PFSK-1 (cell line): ENCODE measurements around the gene MYO5C.

Experiments used
- FOXP2 ChIP-seq: optimal IDR thresholded peaks from 2 replicates; pipeline ENCODE3; 2011; ENCODE audit warnings: borderline replicate concordance, control low read depth, inconsistent platforms; ENCODE audit not compliant: insufficient read depth; ENCODE audit errors: extremely low read length, extremely low read depth
- POLR2AphosphoS5 ChIP-seq: IDR thresholded peaks from 2 replicates; pipeline ENCODE4 v1.6.1; 2012; ENCODE audit warnings: low read depth, mild to moderate bottlenecking, control low read depth, low read length, moderate library complexity
- SIN3A ChIP-seq: IDR thresholded peaks from 2 replicates; pipeline ENCODE4 v1.6.1; 2012; ENCODE audit warnings: mild to moderate bottlenecking, low read length, moderate library complexity, borderline replicate concordance; ENCODE audit not compliant: insufficient read depth
- TAF1 ChIP-seq: IDR thresholded peaks from 2 replicates; pipeline ENCODE4 v1.6.1; 2012; ENCODE audit warnings: low read length, control low read depth, borderline replicate concordance; ENCODE audit not compliant: insufficient read depth
- TF ChIP-seq, protein P1 (sequence below), 2 experiments: IDR thresholded peaks; 2 replicates each; pipeline versions ENCODE4 v1.6.1 to v1.8.0; 2011 to 2012; ENCODE audit warnings: low read depth in 2 of 2, low read length in 2 of 2, control low read depth in 1 of 2, inconsistent platforms in 1 of 2, mild to moderate bottlenecking in 1 of 2, moderate library complexity in 1 of 2; ENCODE audit not compliant: insufficient read depth in 1 of 2

Gene MYO5C

GRCh38 chr15:52258461-52258860 is 37.1 kb downstream of the MYO5C start:
- TF ChIP-seq FOXP2 (no peak), TAF1 (no peak), SIN3A (no peak), POLR2AphosphoS5 (no peak)
- TF ChIP-seq, protein P1, sequence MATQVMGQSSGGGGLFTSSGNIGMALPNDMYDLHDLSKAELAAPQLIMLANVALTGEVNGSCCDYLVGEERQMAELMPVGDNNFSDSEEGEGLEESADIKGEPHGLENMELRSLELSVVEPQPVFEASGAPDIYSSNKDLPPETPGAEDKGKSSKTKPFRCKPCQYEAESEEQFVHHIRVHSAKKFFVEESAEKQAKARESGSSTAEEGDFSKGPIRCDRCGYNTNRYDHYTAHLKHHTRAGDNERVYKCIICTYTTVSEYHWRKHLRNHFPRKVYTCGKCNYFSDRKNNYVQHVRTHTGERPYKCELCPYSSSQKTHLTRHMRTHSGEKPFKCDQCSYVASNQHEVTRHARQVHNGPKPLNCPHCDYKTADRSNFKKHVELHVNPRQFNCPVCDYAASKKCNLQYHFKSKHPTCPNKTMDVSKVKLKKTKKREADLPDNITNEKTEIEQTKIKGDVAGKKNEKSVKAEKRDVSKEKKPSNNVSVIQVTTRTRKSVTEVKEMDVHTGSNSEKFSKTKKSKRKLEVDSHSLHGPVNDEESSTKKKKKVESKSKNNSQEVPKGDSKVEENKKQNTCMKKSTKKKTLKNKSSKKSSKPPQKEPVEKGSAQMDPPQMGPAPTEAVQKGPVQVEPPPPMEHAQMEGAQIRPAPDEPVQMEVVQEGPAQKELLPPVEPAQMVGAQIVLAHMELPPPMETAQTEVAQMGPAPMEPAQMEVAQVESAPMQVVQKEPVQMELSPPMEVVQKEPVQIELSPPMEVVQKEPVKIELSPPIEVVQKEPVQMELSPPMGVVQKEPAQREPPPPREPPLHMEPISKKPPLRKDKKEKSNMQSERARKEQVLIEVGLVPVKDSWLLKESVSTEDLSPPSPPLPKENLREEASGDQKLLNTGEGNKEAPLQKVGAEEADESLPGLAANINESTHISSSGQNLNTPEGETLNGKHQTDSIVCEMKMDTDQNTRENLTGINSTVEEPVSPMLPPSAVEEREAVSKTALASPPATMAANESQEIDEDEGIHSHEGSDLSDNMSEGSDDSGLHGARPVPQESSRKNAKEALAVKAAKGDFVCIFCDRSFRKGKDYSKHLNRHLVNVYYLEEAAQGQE (IDR thresholded peaks at IDR 0.05; ENCODE audit: insufficient read depth in 1 of 2, low read depth in 2 of 2, low read length in 2 of 2): no peak

DNA sequence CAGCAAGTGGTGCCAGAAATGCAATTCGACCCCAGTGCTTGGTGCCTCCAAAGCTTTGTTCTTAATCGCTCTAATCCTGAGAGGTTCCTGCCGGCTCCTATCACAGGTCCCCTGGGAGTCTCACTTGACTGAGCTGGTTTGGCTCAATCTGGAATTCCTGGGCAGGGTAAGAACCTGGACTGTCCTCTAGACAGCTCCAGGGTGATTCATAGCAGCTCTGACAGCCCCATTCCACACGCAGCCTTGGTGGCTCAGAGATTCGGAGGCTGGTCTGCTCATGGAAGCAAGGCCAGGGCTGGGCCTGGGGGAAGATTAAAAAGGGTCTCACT is 37.9 kb downstream of the MYO5C start:
- TF ChIP-seq SIN3A: no peak
- TF ChIP-seq TAF1: no peak
- no peak for TF ChIP-seq POLR2AphosphoS5
- TF ChIP-seq FOXP2: no peak
- TF ChIP-seq, protein P1 (IDR thresholded peaks at IDR 0.05; ENCODE audit: insufficient read depth in 1 of 2, low read depth in 2 of 2, low read length in 2 of 2): no peak

GRCh38 chr15:52256930-52257733 is 38.5 kb downstream of the MYO5C start:
- TF ChIP-seq FOXP2 (no peak), TAF1 (no peak), SIN3A (no peak), POLR2AphosphoS5 (no peak)
- TF ChIP-seq, protein P1 (IDR thresholded peaks at IDR 0.05; ENCODE audit: insufficient read depth in 1 of 2, low read depth in 2 of 2, low read length in 2 of 2): no peak

- TF ChIP-seq TAF1 (no peak), POLR2AphosphoS5 (no peak), SIN3A (no peak), FOXP2 (no peak)
- TF ChIP-seq, protein P1 (IDR thresholded peaks at IDR 0.05; ENCODE audit: insufficient read depth in 1 of 2, low read depth in 2 of 2, low read length in 2 of 2): no peak
Measured at GRCh38 chr15:52256366-52256765, 39.2 kb downstream of the MYO5C start.

- no peak for TF ChIP-seq TAF1
- TF ChIP-seq SIN3A: no peak
- TF ChIP-seq, protein P1 (IDR thresholded peaks at IDR 0.05; ENCODE audit: insufficient read depth in 1 of 2, low read depth in 2 of 2, low read length in 2 of 2): no peak
- no peak for TF ChIP-seq POLR2AphosphoS5
- TF ChIP-seq FOXP2: no peak
Measured at GRCh38 chr15:52255935-52256334, 39.7 kb downstream of the MYO5C start.
